Nephron progenitor cell (in vitro differentiated cells): ENCODE results near the gene MEF2B.
"Not testable (repeated sequence)": the region's sequence is repeated elsewhere in the genome, so short reads cannot be mapped to it uniquely, and the experiment has no call there.

Experiments used
- DNase-seq: peaks from one replicate; pipeline ENCODE4 v3.0.0; 2021
- H3K27ac Mint-ChIP-seq: 2 replicates; pipeline ENCODE4 v1.8.0; 2021; ENCODE audit warnings: mild to moderate bottlenecking, moderate library complexity, mixed read lengths
- H3K27me3 Mint-ChIP-seq: 2 replicates; pipeline ENCODE4 v1.8.0; 2021; ENCODE audit warnings: mild to moderate bottlenecking, low read depth, mixed read lengths; ENCODE audit not compliant: poor library complexity
- H3K36me3 Mint-ChIP-seq: 2 replicates; pipeline ENCODE4 v1.8.0; 2021; ENCODE audit warnings: low read depth, mixed read lengths
- H3K4me1 Mint-ChIP-seq: 2 replicates; pipeline ENCODE4 v1.8.0; 2021; ENCODE audit warnings: mixed read lengths
- H3K4me3 Mint-ChIP-seq: 2 replicates; pipeline ENCODE4 v1.8.0; 2021; ENCODE audit warnings: mild to moderate bottlenecking, moderate library complexity, mixed read lengths
- H3K9me3 Mint-ChIP-seq: 2 replicates; pipeline ENCODE4 v1.8.0; 2021; ENCODE audit warnings: mild to moderate bottlenecking, moderate library complexity, mixed read lengths
- CTCF ChIP-seq: fragments of 200-600 bp; sonication (generic); IDR thresholded peaks from 2 replicates; pipeline ENCODE4 v1.5.0; 2021; ENCODE audit warnings: antibody characterized with exemption

The MEF2B gene

GRCh38 chr19:19103167-19103566 is 66.9 kb downstream of the MEF2B start:
- Mint-ChIP-seq H3K27me3 (peaks cover 10% of the 10 kb centered on the region), H3K4me3 (no peak overlapping the region), H3K4me1 (peaks cover 54% of the 10 kb centered on the region), H3K36me3 (peaks cover 11% of the 10 kb centered on the region), H3K27ac (no peak overlapping the region), H3K9me3 (no peaks in the 10 kb centered on the region)
- no peak for TF ChIP-seq CTCF
- no peak for DNase-seq

- not testable (repeated sequence) for H3K4me3 Mint-ChIP-seq, H3K27me3 Mint-ChIP-seq, H3K27ac Mint-ChIP-seq, H3K9me3 Mint-ChIP-seq, DNase-seq
- peaks cover 52% of the 10 kb centered on the region for H3K4me1 Mint-ChIP-seq
- peaks cover 11% of the 10 kb centered on the region for H3K36me3 Mint-ChIP-seq
Measured at GRCh38 chr19:19102566-19102965, 67.5 kb downstream of the MEF2B start.

GRCh38 chr19:19101540-19101939 is 68.5 kb downstream of the MEF2B start:
- Mint-ChIP-seq H3K9me3 (no peaks in the 10 kb centered on the region), H3K27ac (no peak overlapping the region), H3K4me3 (no peak overlapping the region), H3K27me3 (peaks cover 9% of the 10 kb centered on the region), H3K36me3 (peaks cover 14% of the 10 kb centered on the region), H3K4me1 (peaks cover 53% of the 10 kb centered on the region)
- DNase-seq = no peak
- TF ChIP-seq CTCF = no peak

GRCh38 chr19:19098703-19099632 is 71.1 kb downstream of the MEF2B start:
- Mint-ChIP-seq H3K27ac (peak overlapping the region; percentile 54), H3K4me1 (peaks cover 38% of the 10 kb centered on the region), H3K27me3 (peaks cover 2% of the 10 kb centered on the region), H3K9me3 (no peaks in the 10 kb centered on the region), H3K4me3 (no peak overlapping the region), H3K36me3 (peaks cover 14% of the 10 kb centered on the region)
- DNase-seq = no peak
- no peak for TF ChIP-seq CTCF

GRCh38 chr19:19098084-19098702 is 71.9 kb downstream of the MEF2B start:
- Mint-ChIP-seq H3K4me3 (no peak overlapping the region), H3K36me3 (peaks cover 12% of the 10 kb centered on the region), H3K27ac (peak overlapping the region; percentile 54), H3K4me1 (peaks cover 40% of the 10 kb centered on the region), H3K9me3 (no peaks in the 10 kb centered on the region), H3K27me3 (peaks cover 7% of the 10 kb centered on the region)
- no peak for TF ChIP-seq CTCF
- no peak for DNase-seq
